Smooth muscle cell of the brain vasculature (primary cell): ENCODE results near the gene CACNG8.

Experiments used
- DNase-seq: peaks from one replicate; pipeline ENCODE4 v3.0.0-alpha.2; 2012; ENCODE audit warnings: low read depth, low spot score

Gene CACNG8

GRCh38 chr19:53992211-53992610 lies 29.5 kb downstream of the CACNG8 start:
- DNase-seq: no peak

- no peak for DNase-seq
Measured at GRCh38 chr19:53992815-53993214, 30.1 kb downstream of the CACNG8 start.

DNA sequence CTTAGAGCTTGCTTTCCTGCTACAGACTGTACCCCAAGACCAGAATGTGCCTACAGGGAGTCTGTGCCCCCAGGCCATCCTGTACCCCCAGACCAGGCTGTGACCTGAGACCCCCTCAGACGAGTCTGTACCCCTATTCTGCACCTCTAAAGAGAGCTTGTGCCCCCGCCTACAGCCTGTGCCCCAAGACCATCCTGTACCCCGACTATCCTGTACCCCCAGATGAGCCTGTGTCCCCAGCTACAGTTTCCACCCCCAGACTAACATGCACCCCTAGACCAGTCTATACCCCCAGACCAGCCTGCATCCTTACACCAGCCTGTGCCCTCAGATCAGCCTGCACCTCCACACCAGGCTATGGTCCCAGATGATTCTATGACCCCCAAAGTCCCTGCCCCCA lies 30.7 kb downstream of the CACNG8 start:
- no peak for DNase-seq

DNA sequence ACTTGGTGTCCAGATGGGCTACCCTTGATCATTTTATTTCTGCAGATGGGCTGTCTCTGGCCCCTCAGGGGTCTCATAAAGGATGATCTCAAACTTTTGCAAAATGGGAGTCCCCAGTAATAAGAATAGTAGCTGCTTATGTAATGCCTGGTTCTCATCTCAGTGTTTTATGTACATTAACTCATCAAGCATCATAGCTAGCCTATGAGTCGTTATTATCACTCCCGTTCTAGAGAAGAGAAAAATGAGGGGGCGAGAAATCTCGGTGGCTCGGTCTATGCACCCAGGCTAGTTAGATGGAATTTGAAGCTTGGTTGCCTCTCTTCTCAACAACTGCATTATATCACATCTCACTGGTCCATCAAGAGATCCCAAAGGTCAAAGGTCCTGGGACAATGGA lies 32.1 kb downstream of the CACNG8 start:
- no peak for DNase-seq

DNA sequence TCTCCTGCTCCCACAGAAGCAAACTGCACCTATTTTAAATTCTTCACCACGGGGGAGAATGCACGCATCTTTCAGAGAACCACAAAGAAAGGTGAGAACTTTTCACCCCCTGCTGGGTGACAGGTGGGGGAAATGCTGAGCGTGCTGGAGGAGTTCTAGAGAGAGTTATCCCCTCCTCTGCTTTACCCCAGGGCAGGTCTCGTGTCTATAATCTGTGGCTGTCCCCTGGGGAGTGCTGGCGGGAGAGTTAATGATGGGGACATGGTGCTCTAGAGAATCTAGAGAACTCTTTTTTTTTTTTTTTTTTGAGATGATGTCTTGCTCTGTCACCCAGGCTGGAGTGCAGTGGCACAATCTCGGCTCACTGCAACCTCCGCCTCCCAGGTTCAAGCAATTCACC lies 35.5 kb downstream of the CACNG8 start:
- DNase-seq: no peak

- DNase-seq: no peak
Measured at GRCh38 chr19:53999694-54000093, 37.0 kb downstream of the CACNG8 start.

- no peak for DNase-seq
Measured at GRCh38 chr19:54001496-54001895, 38.8 kb downstream of the CACNG8 start.

DNA sequence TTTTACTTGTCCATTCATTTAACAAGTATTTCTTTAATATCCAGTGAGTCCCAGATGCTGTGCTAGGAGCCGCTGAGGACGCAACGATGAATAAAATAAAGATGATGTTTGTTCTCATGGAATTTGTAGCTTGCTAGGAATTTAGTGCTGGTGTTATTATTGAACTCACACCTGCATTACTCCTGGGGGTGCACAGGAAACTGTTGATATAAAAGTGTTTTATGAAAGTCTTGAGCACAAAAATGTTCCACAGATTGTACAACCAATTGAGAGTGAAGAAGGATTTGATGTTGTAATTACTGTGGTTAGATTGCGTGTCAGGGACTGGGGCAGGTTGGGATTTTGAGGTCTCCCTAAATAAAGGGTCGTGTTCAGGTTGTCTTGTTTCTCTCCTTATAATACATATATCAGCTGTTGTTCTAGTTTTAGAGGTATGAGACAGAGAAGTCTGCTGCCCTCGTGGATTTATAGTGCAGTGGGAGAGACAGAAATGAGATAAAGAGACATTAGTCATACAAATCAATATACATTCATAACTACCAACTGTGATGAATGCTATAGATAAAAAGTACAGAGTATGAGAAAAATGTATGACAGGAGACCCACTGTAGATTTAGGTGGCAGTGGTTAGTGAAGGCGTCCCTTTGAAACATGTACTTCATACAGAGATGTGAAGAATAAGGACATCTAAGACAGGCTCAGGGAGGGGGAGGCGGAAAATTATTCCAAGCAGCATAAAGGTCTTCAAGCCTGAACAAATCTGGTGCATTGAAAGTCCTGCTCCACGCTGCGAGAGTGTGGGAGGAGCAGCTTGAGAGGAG lies 40.0 kb downstream of the CACNG8 start:
- DNase-seq: no peak

GRCh38 chr19:54009440-54009839 lies 46.7 kb downstream of the CACNG8 start:
- DNase-seq: no peak

GRCh38 chr19:54010474-54010873 lies 47.7 kb downstream of the CACNG8 start:
- DNase-seq: no peak

DNA sequence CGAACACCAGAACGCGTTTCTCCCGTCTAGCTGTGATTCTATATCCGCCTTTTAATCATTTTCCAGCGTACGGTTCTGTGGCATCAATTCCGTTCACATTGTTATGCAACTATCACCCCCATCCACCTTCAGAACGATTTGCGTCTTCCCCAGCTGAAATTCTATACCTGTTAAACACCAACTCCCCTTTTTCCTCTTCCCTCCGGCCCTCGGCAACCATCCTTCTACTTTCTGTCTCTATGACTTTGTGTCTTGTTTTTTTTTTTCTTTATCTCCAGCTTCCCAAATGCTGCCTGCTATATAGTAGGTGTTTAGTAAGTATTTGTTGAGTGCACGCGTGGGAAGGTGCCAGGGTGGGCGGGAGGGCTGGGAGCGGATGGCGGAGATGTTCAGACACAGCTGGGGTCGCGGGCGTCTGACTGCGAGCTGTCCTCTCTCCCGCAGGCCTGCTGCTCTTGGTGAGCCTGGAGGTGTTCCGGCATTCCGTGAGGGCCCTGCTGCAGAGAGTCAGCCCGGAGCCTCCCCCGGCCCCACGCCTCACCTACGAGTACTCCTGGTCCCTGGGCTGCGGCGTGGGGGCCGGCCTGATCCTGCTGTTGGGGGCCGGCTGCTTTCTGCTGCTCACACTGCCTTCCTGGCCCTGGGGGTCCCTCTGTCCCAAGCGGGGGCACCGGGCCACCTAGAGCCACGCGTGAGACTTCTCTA lies 48.9 kb downstream of the CACNG8 start:
- DNase-seq: no peak

GRCh38 chr19:54013866-54014265 lies 51.1 kb downstream of the CACNG8 start:
- DNase-seq: no peak

DNA sequence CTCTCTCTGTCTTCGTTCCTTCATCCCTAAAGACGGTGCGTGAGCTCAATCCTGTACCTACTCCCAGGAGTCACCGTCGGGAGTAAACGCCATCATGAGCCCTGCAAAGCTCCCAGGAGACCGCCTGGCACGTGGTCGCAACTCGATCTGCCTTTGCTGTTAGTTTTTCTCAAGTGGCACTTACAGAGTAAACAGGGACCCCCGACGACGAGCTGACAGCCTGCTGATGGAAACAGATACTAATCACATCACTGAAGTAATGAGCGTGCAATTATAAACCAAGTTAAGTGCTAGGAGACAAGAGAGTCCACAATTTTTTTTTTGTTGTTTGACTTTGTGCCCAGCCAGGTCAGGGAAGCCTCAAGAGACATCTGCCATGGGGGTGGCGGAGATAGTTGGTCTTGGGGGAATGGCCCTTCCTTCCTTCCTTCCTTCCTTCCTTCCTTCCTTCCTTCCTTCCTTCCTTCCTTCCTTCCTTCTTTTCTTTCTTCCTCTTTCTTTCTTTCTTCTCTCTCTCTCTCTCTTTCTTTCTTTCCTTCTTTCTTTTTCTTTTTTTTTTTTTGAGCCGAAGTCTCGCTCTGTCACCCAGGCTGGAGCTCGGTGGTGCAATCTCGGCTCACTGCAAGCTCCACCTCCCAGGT lies 52.3 kb downstream of the CACNG8 start:
- DNase-seq: no peak

DNA sequence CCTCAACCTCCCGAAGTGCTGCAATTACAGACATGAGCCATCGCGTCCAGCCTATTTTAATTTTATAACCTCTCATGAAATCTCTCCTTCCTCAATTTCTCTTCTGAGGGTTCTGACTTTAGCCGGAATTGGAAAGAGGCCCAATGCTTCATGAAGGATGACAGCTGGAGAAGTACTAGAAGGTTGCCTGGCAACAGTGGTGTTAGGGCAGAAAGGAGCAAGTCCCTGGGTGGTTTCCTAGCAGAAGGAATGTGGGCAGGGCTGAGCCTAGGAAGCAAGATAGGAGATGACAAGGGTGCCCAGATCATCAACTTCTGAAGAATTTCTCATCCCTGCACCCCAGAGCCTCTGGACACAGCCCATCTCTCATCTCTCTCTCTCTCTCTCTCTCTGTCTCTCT lies 54.5 kb downstream of the CACNG8 start:
- DNase-seq: no peak

GRCh38 chr19:54021363-54021762 lies 58.6 kb downstream of the CACNG8 start:
- no peak for DNase-seq

GRCh38 chr19:54021932-54022331 lies 59.2 kb downstream of the CACNG8 start:
- DNase-seq: no peak

GRCh38 chr19:54023191-54023590 lies 60.5 kb downstream of the CACNG8 start:
- DNase-seq: no peak

GRCh38 chr19:54024660-54025059 lies 61.9 kb downstream of the CACNG8 start:
- DNase-seq: no peak

- no peak for DNase-seq
Measured at GRCh38 chr19:54026656-54027055, 63.9 kb downstream of the CACNG8 start.

DNA sequence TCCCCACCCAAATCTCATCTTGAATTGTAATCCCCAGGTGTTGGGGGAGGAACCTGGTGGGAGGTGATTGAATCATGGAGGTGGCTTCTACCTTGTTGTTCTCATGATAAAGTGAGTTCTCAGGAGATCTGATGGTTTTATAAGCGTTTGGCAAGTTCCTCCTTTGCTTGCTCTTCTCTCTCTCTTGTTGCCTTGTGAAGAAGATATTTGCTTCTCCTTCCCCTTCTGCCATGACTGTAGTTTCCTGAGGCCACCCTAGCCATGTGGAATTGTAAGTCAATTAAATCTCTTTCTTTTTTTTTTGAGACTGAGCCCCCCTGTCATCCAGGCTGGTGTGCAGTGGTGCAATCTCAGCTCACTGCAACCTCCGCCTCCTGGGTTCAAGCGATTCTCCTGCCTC lies 66.6 kb downstream of the CACNG8 start:
- no peak for DNase-seq

- DNase-seq: no peak
Measured at GRCh38 chr19:54029930-54030490, 67.3 kb downstream of the CACNG8 start.

- DNase-seq: no peak
Measured at GRCh38 chr19:54030895-54031586, 68.3 kb downstream of the CACNG8 start.
